Limb (tissue), 2 donors: ENCODE measurements around the gene GLRX.
A peak's percentile ranks its signal among the peaks of the same experiment; 100 is the strongest.
"Not testable (repeated sequence)": the region's sequence is repeated elsewhere in the genome, so short reads cannot be mapped to it uniquely, and the experiment has no call there.

Experiments
- DNase-seq, 2 donors: peaks; one replicate each; pipeline ENCODE4 v3.0.0-alpha.2; 2016; ENCODE audit errors: extremely low spot score in 2 of 2

GLRX gene

GRCh38 chr5:95826949-95827891 lies 4.7 kb upstream of the GLRX start:
- no peak for DNase-seq

GRCh38 chr5:95825495-95825894 lies 3.0 kb upstream of the GLRX start:
- no peak for DNase-seq

- DNase-seq = no peak
Observed at GRCh38 chr5:95824747-95825146, 2.2 kb upstream of the GLRX start.

- peak in 1 of 2 donors; percentile 18 for DNase-seq
Observed at GRCh38 chr5:95823738-95824609, 1.4 kb upstream of the GLRX start.

- DNase-seq = no peak
Observed at GRCh38 chr5:95823218-95823737, 752 bp upstream of the GLRX start.

- peak; percentile 45 to 76 for DNase-seq
Observed at GRCh38 chr5:95822043-95822541, 434 bp downstream of the GLRX start.

- no peak for DNase-seq
Observed at GRCh38 chr5:95821110-95822021, 1.2 kb downstream of the GLRX start.

- no peak for DNase-seq
Observed at GRCh38 chr5:95818181-95819147, 4.1 kb downstream of the GLRX start.

GRCh38 chr5:95817430-95817829 lies 5.1 kb downstream of the GLRX start:
- DNase-seq = no peak

- no peak for DNase-seq
Observed at GRCh38 chr5:95816776-95817175, 5.8 kb downstream of the GLRX start.

- DNase-seq = no peak
Observed at GRCh38 chr5:95816341-95816740, 6.2 kb downstream of the GLRX start.

- no peak for DNase-seq
Observed at GRCh38 chr5:95815155-95815729, 7.3 kb downstream of the GLRX start.

GRCh38 chr5:95813035-95813434 lies 9.5 kb downstream of the GLRX start:
- not testable (repeated sequence) for DNase-seq

- DNase-seq = no peak
Observed at GRCh38 chr5:95812074-95812471, 10.5 kb downstream of the GLRX start.

GRCh38 chr5:95811461-95812073 lies 11.0 kb downstream of the GLRX start:
- DNase-seq = not testable (repeated sequence)

GRCh38 chr5:95811126-95811423 lies 11.5 kb downstream of the GLRX start:
- not testable (repeated sequence) for DNase-seq

GRCh38 chr5:95810305-95811125 lies 12.0 kb downstream of the GLRX start:
- DNase-seq = no peak

GRCh38 chr5:95809414-95809960 lies 13.0 kb downstream of the GLRX start:
- DNase-seq = no peak
